SH-SY5Y (cell line): ENCODE results near the gene MTERF1.

ENCODE experiments used
- GATA2 ChIP-seq: IDR thresholded peaks from 2 replicates; pipeline ENCODE4 v1.6.1; 2011; ENCODE audit warnings: mild to moderate bottlenecking, low read depth, low read length
- GATA3 ChIP-seq: IDR thresholded peaks from 2 replicates; pipeline ENCODE4 v1.6.1; 2011; ENCODE audit warnings: low read depth, mild to moderate bottlenecking, low read length, moderate library complexity

DNA sequence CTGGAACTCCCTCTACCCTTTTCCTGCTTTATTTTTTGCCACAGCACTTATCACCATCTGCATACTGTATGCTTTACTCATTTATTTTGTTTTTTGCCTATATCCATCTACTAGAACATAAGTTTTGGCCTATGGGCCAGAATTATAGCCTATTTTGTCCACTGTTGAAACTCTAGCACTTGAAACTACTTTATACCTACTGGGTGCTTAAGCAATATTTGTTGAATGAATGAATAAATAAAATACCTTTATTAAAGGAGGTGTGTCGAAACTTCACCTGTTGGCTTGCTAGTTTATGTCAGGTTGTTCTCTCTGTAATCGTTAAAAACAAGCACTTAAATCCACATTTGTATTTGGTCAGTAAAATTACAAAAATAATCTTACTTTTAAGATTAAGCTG lies 53.3 kb downstream of the MTERF1 start:
- TF ChIP-seq GATA2 (no peak), GATA3 (no peak)
